ENCODE results near the gene TMEM91.
"Not testable (repeated sequence)": the region's sequence is repeated elsewhere in the genome, so short reads cannot be mapped to it uniquely, and the experiment has no call there.

Gene TMEM91

GRCh38 chr19:41341669-41342490 lies 34.5 kb upstream of the TMEM91 start:
- no peak for TF ChIP-seq CTCF (IDR thresholded peaks at IDR 0.05; ENCODE audit: low read length, missing control alignments)
- H3K4me3 ChIP-seq (replicated peaks; ENCODE audit: low read depth, low read length): no peak overlapping the region
- DNase-seq (ENCODE audit: low read depth): no peak

GRCh38 chr19:41344162-41344561 lies 32.2 kb upstream of the TMEM91 start:
- no peak for DNase-seq (ENCODE audit: low read depth)
- no peak overlapping the region for H3K4me3 ChIP-seq (replicated peaks; ENCODE audit: low read depth, low read length)
- no peak for TF ChIP-seq CTCF (IDR thresholded peaks at IDR 0.05; ENCODE audit: low read length, missing control alignments)

- not testable (repeated sequence) for DNase-seq (ENCODE audit: low read depth); H3K4me3 ChIP-seq (replicated peaks; ENCODE audit: low read depth, low read length)
Observed at GRCh38 chr19:41346916-41347315, 29.4 kb upstream of the TMEM91 start.

GRCh38 chr19:41350735-41351338 lies 25.5 kb upstream of the TMEM91 start:
- peak overlapping the region; percentile 93 for H3K4me3 ChIP-seq (replicated peaks; ENCODE audit: low read depth, low read length)
- no peak for DNase-seq (ENCODE audit: low read depth)
- no peak for TF ChIP-seq CTCF (IDR thresholded peaks at IDR 0.05; ENCODE audit: low read length, missing control alignments)

- TF ChIP-seq CTCF (IDR thresholded peaks at IDR 0.05; ENCODE audit: low read length, missing control alignments): no peak
- H3K4me3 ChIP-seq (replicated peaks; ENCODE audit: low read depth, low read length): peak overlapping the region; percentile 93
- DNase-seq (ENCODE audit: low read depth): peak; percentile 60
Observed at GRCh38 chr19:41351339-41352245, 24.7 kb upstream of the TMEM91 start.

- TF ChIP-seq CTCF (IDR thresholded peaks at IDR 0.05; ENCODE audit: low read length, missing control alignments): no peak
- DNase-seq (ENCODE audit: low read depth): no peak
- H3K4me3 ChIP-seq (replicated peaks; ENCODE audit: low read depth, low read length): peak overlapping the region; percentile 93
Observed at GRCh38 chr19:41352279-41352608, 24.1 kb upstream of the TMEM91 start.

Measured in fibroblast of pulmonary artery (primary cell).